Measurements from ENCODE around the gene PRAMEF27.
"Not testable (repeated sequence)": the region's sequence is repeated elsewhere in the genome, so short reads cannot be mapped to it uniquely, and the experiment has no call there.

PRAMEF27 gene

GRCh38 chr1:13056475-13056874 lies at the start of gene PRAMEF27:
Gene PRAMEF27 (minus strand): TSS chr1:13056575. CDS start chr1:13053659, 2,916 bp downstream.
- not testable (repeated sequence) for DNase-seq

GRCh38 chr1:13070474-13070873 lies 14.1 kb upstream of the PRAMEF27 start, which contains the start of gene PRAMEF25:
Gene PRAMEF25 (plus strand): TSS chr1:13070774. CDS start chr1:13073694, 2,920 bp downstream.
- DNase-seq: not testable (repeated sequence)

GRCh38 chr1:13019846-13020245 lies 36.5 kb downstream of the PRAMEF27 start:
- DNase-seq: not testable (repeated sequence)

- DNase-seq: not testable (repeated sequence)
Observed at GRCh38 chr1:13011932-13012331, 44.4 kb downstream of the PRAMEF27 start.

- DNase-seq: not testable (repeated sequence)
Observed at GRCh38 chr1:13009348-13009747, 47.0 kb downstream of the PRAMEF27 start.

GRCh38 chr1:13005732-13006131 lies 50.6 kb downstream of the PRAMEF27 start:
- not testable (repeated sequence) for DNase-seq

All from CD4-positive, alpha-beta T cell treated with Interferon gamma for 1 hour (primary cell).